GM19372 (cell line): ENCODE results near the gene PTPRN2.
"Not testable (repeated sequence)": the region's sequence is repeated elsewhere in the genome, so short reads cannot be mapped to it uniquely, and the experiment has no call there.

Experiments
- ATAC-seq: cut with Tn5 transposase; IDR thresholded peaks from one replicate; pipeline ENCODE4 v1.9.1; 2021; ENCODE audit warnings: mild to moderate bottlenecking, low read depth, moderate library complexity; ENCODE audit not compliant: unreplicated experiment

Gene PTPRN2

DNA sequence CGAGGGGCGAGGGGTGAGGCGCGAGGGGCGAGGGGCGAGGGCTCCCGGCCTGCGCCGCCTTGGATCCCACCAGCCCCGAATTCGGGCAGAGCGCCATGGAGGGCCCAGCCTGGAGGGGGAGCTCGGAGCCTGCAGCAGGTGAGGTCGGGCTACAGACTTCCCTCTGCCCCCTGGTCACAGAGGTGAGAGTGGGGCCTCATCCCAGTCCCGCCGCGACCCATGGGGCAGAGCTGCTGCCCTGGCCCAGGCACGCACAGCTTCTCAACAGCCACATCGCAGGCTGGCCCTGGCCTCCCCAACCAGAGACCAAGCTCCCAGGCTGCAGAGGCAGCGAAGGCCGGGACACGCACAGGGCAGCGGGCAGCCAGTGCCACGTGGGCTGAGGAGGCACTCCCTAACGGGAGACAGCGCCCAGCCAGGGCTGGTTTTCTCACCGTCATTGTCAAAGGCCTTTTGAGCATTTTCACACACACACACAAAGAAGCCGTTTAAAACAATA lies 191.8 kb downstream of the PTPRN2 start:
- ATAC-seq, result no peak

DNA sequence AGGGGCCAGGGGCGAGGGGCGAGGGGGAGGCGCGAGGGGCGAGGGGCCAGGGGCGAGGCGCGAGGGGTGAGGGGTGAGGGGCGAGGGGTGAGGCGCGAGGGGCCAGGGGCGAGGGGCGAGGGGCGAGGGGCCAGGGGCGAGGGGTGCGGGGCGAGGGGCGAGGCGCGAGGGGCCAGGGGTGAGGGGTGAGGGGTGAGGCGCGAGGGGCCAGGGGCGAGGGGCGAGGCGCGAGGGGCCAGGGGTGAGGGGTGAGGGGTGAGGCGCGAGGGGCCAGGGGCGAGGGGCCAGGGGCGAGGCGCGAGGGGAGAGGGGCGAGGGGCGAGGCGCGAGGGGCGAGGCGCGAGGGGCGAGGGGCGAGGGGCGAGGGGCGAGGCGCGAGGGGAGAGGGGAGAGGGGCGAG lies 192.3 kb downstream of the PTPRN2 start:
- ATAC-seq, result no peak

DNA sequence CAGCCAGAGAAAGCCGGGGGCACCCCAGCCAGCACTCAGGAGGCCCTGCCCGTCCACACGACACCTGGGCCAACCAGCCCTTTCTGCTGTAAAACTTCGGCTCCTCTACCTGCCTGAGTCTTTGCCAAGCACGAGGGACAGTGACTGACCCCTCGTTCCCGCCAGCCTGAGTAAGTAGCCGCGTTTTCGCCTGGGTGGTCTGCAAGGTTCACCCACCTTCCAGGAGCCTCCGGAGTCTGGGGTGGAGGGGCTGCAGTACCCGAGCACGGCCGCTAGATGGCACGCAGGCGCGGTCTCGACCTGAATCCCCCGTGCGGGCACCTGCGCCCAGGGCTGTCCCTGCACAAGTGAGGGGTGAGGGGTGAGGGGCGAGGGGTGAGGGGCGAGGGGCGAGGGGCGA lies 192.7 kb downstream of the PTPRN2 start:
- no peak for ATAC-seq

DNA sequence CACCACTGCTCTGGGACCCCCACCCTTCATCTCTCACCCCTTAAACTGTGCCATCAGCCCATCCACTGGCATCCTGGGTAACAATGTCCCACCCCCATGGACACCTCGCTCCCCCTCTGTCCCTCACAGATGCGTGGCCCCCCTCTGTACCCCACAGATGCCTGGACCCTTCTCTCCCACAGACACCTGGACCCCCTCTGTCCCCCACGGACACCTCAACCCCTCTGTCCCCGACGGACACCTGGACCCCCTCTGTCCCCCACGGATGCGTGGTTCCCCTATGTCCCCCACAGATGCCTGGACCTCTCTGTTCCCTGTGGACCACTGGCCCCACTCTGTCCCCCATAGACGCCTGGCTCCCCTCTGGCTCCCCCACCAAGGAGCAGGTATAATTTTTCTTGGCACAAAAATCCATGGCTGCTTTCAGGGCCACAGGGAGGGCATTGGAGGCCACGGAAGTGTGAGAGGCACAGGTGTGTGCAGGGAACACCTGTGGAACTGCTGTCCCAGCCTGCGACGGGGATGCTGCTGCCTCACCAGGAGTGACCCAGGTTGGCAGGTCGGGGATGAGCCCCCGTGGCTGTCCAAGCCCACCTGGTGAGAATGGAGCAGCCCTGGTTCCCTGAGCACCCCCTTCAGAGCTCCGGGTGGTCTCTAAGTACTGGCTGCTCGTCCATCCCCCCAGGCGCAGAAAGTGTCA lies 193.5 kb downstream of the PTPRN2 start:
- no peak for ATAC-seq

DNA sequence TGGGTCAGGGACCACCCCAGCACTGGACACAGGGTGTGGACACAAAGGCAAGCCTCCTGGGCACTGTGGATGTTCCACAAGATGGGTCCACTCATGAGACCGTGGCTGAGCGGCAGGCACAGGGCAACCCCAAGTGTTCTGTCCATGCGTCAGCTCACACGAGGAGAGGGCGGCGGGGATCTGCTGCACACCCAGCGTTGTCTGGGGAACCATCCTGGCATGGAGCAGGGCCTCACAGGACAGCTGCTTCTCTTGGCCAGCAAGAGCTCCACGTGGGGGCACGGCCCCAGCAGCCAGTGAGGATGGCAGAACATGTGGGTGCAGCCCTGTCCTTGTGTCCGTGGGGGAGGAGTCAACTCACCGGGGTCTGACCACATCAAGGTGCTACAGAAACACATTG lies 195.4 kb downstream of the PTPRN2 start:
- no peak for ATAC-seq

DNA sequence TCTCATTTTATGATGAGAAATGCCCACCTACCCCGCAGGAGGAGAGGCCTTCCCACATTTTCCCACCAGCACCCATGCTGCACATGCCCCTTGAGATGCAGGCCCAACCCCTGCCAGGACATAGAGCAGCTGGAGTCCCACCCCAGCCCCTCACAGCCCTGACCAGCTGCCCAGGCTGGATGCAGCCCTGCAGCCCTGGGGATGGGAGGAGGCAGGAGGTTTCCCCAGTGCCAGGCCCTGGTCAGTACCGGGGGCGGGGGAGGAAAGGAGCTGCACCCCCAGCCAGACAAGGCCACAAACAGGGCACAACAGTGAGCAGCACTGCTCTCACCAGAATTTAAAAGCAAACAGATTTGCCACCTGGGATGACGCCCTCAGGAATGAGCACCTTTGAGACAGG lies 196.1 kb downstream of the PTPRN2 start:
- no peak for ATAC-seq

DNA sequence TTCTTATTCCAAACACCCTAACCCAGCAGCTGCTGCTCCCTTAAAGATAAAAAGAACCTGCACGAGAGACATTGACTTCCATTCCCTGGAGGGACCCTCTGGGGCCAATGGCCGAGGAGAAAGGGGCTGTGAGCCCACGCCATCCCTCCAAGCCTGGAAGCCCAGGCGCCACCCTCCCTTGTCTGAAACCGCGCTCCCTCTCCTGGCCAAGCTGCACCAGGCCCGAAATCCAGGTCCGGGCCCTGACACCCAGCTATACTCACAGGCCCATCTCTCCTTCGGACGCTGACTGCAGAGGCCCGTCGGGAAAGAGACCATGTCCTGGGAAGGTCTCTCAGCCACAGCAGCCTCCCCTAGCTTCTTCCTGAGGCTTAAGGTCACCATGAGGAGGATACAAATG lies 196.5 kb downstream of the PTPRN2 start:
- ATAC-seq, result no peak

DNA sequence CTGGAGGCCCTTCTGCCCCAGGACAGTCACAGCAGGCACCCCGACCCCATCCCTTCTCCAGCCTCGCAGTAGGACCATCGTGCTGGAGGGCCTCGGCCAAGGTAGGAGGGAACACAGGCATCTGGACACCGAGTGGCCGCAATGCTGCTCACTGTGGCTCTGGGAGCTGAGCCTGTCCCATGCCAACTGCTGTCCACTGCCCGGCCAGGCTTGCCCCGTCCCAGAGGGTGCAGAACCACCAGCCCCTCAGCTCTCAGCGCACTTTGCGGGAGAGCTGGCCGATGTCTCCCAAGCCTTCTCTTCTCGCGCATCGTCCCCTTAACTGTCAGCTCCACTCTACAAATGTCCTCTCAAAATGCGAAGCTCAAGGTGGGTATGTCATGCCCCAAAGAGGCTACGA lies 197.2 kb downstream of the PTPRN2 start:
- ATAC-seq, result no peak

DNA sequence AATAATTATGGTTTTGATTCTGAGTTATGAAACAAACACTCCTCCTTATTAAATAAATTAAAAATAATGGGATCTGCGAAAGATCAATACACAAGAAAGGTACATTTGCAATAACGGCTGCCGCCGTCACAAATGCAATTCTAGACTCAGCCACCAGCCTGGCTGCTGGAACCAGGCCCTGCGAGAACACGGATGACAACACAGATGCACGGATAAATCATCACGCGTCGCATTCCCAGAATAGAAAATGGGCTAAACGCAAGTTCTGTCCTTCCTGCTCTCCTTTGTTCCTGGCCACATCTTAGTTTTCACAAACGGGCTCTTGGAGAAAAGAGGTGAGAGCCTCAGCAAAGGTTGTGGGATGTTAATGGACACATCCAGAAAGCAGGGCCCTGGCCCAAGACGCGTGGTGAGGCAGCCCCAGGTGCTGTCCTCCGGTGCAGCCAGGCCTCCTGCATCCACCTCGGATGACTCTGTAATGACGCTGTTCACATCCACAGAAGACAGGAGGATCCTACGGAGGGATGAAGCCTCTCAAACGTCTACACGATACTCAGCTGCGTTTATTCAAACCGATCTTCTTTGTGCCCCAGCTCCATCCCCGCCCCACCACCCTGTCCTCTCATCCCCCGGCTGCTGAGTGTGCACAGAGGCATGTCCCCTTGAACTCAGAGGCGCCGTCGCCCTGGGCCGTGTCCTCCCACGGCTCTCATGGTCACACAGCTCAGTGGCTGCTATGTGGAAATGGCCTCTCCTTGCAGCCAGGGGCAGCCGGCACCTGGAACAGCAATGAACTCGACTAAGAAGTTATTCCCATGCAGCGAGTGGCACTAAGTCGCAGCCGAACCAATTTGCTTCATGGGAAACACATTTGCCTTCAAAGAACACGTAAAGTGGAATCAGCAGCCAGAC lies 197.9 kb downstream of the PTPRN2 start:
- no peak for ATAC-seq

DNA sequence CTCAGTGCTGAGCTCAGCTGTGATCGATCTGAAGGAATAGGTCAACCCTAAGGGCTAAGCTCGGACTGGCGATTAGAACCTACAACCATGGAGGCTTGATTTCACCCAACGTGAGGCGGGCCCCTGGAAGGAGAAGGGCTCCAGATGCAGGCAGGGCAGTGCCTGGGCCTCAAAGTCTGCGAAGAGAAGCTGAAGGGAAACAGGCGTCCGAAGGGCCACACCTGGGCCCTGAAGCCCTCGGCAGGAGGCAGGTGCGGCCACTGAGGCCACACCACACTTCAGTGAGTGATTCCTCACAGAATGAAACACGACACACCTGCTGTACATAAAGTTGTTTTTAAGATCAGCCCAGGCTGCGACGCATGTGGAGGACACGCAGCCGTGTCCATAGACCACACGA lies 198.7 kb downstream of the PTPRN2 start:
- ATAC-seq, result no peak

DNA sequence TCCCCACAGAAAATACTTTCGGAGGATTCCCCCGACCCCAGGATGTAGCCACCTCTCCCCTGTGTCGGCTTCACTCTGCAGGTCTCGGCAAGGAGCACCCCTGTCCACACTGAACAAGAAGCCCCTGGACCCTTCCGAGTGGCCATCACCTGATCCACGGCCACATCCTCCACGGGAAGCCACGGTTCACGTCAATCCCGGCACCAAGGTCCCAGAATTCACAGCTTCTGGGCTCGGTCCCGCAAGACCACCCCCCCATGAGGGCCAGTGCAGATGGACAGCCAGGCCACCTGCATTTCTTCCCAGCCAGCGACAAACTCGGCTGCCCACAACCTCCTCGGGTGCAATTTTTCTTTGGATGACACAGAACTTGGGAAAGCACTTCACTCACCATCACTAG lies 199.6 kb downstream of the PTPRN2 start:
- ATAC-seq, result no peak

DNA sequence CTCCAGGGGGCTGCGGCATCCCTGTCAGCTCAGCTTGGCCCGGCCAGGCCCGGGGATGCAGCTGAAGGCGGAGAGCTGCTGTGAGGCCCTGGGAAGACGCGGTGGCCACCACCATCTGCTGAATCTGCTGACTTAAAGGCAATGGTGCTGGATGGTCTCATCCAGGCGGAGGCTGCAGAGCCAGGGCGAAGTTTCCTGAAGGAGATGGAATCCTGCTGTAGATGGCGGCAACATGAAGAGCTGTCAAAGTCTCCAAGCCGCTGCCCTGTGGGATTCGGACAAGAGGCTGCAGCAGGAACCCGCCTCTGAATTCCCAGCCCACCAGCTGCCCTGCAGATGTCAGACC lies 200.1 kb downstream of the PTPRN2 start:
- no peak for ATAC-seq

DNA sequence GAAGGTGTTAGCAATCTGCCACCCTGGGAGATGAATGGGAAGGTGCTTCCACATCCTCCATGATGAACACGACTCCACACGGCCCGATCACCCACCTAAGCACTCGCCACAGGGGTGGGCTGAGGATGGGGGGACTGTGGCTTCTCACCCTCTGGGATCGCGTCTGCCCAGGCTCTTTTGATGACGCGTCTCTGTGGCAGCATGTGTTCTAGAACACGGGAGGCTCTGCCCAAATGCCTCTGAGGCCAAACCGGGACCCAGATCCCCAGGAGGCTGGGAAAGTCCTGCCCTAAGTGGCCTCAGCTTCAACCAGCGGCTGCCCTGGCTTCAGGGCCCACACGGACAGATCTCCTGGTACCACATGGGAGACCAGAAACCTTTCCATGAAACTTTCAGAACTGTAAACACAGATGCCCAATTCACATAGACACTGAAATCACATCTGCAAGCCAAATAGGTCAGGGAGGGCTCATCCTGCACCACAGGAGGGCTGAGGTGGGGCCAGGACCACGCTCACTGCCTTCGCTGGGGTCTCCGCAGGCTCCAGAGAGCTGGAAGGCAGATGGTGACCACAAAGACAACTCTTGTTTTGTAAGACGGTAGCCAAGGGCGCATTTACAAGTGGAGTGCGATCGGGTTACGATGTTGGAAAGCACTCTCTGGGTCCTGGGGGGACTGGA lies 200.6 kb downstream of the PTPRN2 start:
- ATAC-seq, result no peak

DNA sequence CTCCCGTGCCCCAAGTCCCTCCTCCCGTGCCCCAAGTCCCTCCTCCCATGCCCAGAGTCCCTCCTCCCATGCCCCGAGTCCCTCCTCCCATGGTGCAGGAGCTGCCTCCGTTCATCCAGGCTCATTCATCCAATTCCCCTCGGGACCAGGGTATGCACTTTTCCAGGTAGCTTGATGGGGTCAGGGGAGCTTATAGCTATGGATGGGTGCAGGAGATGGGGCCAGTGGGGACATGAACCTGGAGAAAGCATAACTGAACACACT lies 201.3 kb downstream of the PTPRN2 start:
- no peak for ATAC-seq

DNA sequence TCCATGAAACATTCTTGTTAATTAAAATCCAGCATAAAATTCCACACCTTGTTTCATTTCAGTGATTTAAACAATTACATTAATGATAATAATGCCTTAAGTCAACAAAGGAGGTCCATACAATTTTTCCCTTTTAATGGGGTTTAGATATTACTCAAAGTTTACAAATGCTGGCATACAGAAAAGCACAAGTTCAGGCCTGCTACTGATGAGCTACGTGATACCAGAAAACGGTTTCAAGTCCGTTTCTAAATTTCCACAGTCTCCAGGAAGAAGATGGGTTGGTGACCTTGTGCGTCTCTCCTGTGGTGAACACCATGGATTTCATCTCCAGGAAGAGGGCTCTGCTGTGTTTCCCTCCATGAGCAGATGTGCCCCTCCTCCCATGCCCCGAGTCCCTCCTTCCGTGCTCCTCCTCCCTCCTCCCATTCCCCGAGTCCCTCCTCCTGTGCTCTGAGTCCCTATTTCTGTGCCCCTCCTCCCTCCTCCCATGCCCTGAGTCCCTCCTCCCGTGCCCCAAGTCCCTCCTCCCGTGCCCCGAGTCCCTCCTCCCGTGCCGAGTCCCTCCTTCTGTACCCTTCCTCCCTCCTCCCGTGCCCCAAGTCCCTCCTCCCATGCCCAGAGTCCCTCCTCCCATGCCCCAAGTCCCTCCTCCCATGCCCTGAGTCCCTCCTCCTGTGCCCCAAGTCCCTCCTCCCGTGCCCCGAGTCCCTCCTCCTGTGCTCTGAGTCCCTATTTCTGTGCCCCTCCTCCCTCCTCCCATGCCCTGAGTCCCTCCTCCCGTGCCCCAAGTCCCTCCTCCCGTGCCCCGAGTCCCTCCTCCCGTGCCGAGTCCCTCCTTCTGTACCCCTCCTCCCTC lies 201.9 kb downstream of the PTPRN2 start:
- ATAC-seq, result not testable (repeated sequence)

DNA sequence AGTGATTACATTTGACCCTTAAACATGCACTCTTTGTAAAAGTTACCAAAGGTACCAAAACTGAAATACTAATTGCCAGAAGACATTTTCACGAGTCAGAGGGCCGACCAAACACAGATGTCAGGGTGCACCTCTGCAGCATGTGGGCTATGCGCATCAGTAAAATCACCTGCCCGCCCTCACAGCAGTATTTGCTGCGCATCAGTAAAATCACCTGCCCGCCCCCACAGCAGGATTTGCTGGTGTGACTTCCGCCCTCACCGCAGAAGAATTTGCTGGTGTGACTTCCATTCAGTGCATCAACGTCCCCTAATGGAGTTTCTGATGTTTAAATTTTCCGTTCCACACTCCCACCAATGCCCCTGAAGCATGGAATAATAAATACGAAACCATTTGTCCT lies 202.9 kb downstream of the PTPRN2 start:
- no peak for ATAC-seq

DNA sequence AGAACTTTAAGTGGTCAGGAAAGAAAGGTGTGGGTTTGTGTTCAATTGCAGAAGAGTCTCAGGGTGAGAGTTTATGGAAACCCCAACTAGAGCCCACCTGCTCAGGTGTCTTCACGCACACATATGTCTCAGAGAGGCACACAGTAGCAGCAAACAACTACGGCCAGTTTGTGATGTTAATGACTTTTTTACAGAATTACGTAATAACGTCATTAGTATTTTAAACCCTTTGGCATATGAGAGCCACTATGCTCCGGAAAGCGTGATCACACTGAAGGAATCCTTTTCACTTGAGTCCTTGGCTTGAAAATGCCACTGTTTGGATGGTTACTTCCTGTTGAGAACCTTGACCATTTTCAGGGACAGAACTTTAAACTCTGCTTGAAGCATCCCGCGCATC lies 204.0 kb downstream of the PTPRN2 start:
- no peak for ATAC-seq

DNA sequence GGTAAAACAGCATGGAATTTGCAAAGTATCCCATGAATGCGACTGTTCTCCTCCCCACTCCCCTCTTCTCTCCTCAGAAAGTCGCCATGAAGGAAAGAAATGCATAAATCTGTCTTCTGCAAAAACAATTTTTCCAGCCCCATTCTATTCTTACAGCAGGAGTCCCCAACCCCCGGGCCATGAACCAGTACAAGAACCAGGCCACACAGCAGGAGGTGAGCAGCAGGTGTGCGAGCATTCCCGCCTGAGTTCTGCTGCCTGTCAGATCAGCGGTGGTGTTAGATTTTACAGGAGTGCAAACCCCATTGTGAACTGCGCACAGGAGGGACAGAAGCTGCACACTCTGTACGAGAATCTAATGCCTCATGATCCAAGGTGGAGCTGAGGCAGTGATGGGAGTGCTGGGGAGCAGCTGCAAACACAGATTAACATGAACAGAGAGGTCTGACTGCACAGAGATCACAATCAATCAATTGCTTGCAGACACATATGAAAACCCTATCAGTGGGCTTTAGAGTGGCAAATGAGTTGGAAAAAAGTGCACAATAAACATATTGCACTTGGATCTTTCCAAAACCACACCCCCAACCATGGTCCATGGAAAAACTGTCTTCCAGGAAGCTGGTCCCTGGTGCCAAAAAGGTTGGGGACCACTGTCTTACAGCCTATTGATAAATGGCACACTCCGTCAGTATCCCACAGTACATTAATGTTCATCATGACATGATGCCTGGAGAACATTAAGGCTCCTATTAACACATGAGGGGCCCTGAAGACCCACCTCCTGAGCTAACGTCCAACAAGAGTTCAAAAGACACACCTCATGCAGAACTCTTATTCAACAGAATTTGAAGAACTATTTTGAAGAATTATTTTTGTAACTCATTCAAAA lies 205.0 kb downstream of the PTPRN2 start:
- no peak for ATAC-seq

DNA sequence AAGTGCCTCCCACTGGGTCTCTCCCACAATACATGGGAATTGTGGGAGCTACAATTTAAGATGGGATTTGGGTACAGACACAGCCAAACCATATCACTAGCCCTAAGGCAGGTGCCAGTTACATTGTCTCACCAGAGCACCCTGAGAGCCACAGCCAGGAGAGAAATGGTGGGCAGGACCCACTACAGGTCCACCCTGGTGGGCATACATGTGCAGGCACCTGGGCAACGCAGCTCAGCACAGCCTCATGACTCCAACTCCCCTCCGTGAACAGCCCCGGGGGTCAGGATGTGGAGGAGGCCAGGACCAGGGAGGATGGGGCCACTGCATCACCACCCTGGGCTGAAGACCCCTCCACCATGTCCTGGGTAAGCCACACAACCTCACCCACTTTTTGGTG lies 205.7 kb downstream of the PTPRN2 start:
- ATAC-seq, result no peak

DNA sequence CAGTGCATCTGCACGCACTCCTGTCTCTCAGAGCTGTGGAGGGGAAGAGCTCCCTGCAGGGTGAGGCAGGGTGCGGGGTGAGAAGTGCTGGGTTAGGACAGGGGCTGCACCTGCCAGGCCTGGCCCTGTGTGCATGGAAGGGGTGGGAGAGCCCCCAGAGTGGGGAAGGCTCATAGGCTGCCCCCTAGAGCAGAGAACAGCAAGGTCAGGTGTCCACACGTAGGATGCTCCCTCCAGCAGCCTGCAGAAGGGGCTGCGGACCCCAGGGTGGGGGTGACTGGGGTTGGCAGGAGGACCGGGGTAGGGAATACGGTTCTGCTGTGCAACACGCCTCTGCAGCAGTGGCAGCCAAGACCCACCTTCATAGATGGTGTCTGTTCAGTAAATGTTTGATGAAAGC lies 208.6 kb downstream of the PTPRN2 start:
- ATAC-seq, result no peak
